Middle frontal gyrus (tissue), 1 donor: ENCODE measurements around the gene FSTL5.

Source experiments
- DNase-seq: peaks from one replicate; pipeline ENCODE4 v3.0.0-alpha.2; 2015; ENCODE audit warnings: low spot score; ENCODE audit errors: extremely low spot score

FSTL5 gene

GRCh38 chr4:161583549-161583948 is 580.3 kb downstream of the FSTL5 start:
- DNase-seq: no peak

GRCh38 chr4:161581262-161582230 is 582.3 kb downstream of the FSTL5 start:
- no peak for DNase-seq

GRCh38 chr4:161577579-161578301 is 586.1 kb downstream of the FSTL5 start:
- no peak for DNase-seq

- no peak for DNase-seq
Observed at GRCh38 chr4:161573836-161574235, 590.0 kb downstream of the FSTL5 start.

GRCh38 chr4:161564230-161564834 is 599.5 kb downstream of the FSTL5 start:
- no peak for DNase-seq

- DNase-seq: no peak
Observed at GRCh38 chr4:161555689-161556660, 607.8 kb downstream of the FSTL5 start.

- no peak for DNase-seq
Observed at GRCh38 chr4:161554372-161554990, 609.3 kb downstream of the FSTL5 start.

- no peak for DNase-seq
Observed at GRCh38 chr4:161546902-161547301, 616.9 kb downstream of the FSTL5 start.

GRCh38 chr4:161540265-161540664 is 623.5 kb downstream of the FSTL5 start:
- no peak for DNase-seq

GRCh38 chr4:161538941-161539340 is 624.9 kb downstream of the FSTL5 start:
- DNase-seq: no peak

GRCh38 chr4:161530710-161531109 is 633.1 kb downstream of the FSTL5 start:
- DNase-seq: no peak

- no peak for DNase-seq
Observed at GRCh38 chr4:161525121-161525520, 638.7 kb downstream of the FSTL5 start.

GRCh38 chr4:161522031-161522430 is 641.8 kb downstream of the FSTL5 start:
- DNase-seq: no peak

GRCh38 chr4:161519611-161520010 is 644.2 kb downstream of the FSTL5 start:
- no peak for DNase-seq

- no peak for DNase-seq
Observed at GRCh38 chr4:161517941-161518340, 645.9 kb downstream of the FSTL5 start.

- DNase-seq: no peak
Observed at GRCh38 chr4:161505141-161505540, 658.7 kb downstream of the FSTL5 start.

- no peak for DNase-seq
Observed at GRCh38 chr4:161498155-161498554, 665.6 kb downstream of the FSTL5 start.

GRCh38 chr4:161486461-161486860 is 677.3 kb downstream of the FSTL5 start:
- DNase-seq: no peak

GRCh38 chr4:161466316-161466715 is 697.5 kb downstream of the FSTL5 start:
- no peak for DNase-seq

GRCh38 chr4:161463436-161463835 is 700.4 kb downstream of the FSTL5 start:
- no peak for DNase-seq
